NCI-H526 treated with DMSO at 0.1 percent for 48 hours (cell line): ENCODE measurements around the gene DDAH1.
"Not testable (repeated sequence)": the region's sequence is repeated elsewhere in the genome, so short reads cannot be mapped to it uniquely, and the experiment has no call there.

Experiments
- DNase-seq: peaks from one replicate; lab custom pipeline; 2025; lab: John Stamatoyannopoulos, UW

The DDAH1 gene

DNA sequence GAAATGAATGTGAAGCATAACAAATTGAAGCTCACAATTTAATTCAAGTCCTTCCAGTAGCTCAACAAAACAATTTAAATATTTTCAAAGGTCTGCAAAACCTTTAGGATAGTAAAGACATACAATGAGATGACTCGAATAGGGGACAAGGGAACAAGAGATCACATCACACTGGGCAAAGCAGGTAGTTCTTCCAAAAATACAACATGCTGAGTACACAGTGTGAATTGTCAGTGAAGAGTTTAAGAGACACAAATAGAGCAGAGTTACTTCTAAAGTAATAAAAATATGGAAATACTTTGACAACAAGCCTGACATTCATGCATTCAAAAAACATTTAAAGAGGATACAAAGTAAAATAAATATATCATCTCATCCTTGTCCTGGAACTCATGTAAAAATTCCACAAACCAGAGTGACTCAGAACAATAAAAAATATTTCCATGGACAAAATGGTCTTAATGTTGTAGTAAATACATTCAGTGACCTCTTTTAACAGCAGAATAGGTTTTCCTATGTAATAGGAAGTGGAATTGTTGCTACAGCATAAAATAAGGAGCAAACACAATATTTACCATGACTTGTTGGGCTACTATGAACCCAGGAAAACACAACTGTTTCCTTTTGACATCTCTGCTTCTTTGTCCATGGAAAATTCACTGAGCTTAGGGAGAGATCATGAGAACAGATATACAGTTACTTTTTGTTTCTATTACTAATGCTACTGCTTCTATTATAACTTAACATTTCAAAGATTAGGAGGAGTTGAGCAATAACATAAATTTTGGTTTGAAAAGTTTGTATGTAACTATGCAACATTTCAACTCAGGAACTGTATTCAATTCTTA, 104.9 kb downstream of the DDAH1 start:
- DNase-seq: no peak

DNA sequence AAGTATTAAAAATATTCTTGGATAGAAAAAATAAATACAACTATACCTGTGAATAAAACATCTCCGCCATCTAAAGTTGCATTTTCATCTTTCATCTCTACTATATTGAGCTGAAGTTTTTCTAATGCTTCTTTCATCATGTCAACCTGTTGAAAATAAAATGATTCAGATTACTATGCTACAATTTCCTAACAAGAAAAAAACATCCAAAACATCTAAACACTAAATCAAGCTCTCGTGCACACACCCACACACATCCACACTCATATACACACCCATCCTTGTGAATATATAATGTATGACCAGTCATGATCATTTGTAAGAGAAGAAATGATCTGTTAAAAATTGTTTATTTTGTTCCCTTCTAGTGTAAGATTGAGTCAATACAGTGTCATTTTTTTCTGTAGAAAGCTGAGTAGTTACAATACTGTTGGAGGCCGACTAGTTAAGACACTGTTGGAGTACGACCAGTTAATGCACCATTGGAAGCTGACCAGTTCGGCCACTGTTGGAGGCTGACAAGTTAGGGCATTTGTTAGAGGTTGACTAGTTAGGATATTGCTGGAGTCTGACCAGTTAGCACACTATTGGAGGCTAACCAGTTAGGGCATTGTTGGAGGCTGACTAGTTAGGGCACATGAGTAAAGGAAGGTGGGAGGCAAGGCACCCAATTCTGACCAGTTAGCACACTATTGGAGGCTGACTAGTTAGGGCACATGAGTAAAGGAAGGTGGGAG, 106.1 kb downstream of the DDAH1 start:
- no peak for DNase-seq

- DNase-seq: no peak
These were observed 107.1 kb downstream of the DDAH1 start for GRCh38 chr1:85357817-85358216.

DNA sequence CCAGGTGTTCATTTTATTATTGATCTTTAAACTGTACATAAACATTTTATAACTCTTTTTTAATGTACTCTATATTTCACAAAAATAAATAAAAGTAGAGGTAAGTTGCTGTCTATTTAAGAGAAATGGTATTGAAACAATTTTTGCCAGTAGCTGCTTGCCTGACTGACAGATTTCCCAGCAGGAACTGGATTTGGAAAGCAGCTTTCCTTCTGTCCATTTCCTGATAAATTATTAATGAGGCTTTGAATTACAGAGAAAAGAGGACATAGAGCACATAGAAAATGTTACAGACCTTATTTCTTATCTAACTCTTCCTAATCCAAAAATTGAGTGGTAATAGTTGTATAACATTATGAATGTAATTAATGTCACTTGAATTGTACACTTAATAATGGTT, 108.8 kb downstream of the DDAH1 start:
- no peak for DNase-seq

DNA sequence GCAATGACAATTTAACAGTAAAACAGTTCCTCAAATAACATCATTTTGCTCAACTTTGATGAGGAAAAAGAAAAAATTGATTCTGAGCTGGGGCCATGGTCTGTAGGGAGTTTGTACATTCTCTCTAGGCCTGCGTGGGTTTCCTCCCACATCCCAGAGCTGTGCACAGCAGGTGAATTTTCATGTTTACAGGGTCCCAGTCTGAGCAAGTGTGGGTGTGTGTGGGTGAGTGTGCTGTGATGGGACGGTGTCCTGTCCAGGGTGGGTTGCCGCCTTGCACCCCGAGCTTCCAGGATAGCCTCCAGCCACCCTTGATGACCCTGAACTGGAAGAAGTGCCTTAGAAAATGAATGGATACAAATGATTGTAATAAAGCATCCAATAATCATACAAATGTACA, 112.9 kb downstream of the DDAH1 start:
- DNase-seq: no peak

DNA sequence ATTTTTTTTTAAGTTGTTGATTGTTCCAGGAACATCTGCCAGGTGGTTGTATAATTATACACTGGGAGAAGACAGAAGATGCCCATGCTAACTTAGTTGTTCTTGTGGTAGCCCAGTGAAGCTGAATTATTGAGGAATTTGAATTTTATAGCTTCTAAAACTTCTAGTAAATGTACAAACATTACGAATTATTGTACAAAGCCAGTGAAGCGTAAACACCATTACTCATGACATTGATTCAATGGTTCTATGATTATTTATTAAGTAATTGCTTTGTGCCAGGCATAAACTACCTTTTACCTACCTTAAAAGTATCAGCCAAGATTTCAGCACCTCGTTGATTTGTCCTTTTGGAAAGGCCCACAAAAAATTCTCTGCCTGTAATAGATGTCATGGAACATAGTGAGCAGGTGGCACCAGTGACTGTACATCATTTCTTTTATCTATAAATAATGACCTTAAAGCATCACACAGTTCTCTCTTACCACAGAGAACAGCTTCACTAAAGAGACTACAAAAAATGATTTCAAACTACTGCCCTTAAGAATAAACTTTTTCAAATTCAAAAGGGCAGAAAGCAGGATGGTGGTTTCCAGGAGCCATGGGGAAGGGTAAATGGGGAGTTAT, 113.6 kb downstream of the DDAH1 start:
- DNase-seq: no peak

GRCh38 chr1:85349224-85349623, 115.7 kb downstream of the DDAH1 start:
- no peak for DNase-seq

GRCh38 chr1:85347908-85348307, 117.1 kb downstream of the DDAH1 start:
- no peak for DNase-seq

DNA sequence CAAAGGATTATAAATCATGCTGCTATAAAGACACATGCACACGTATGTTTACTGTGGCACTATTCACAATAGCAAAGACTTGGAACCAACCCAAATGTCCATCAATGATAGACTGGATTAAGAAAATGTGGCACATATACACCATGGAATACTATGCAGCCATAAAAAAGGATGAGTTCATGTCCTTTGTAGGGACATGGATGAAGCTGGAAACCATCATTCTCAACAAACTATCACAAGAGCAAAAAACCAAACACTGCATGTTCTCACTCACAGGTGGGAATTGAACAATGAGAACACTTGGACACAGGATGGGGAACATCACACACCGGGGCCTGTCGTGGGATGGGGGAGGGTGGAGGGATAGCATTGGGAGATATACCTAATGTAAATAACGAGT, 117.7 kb downstream of the DDAH1 start:
- not testable (repeated sequence) for DNase-seq

DNA sequence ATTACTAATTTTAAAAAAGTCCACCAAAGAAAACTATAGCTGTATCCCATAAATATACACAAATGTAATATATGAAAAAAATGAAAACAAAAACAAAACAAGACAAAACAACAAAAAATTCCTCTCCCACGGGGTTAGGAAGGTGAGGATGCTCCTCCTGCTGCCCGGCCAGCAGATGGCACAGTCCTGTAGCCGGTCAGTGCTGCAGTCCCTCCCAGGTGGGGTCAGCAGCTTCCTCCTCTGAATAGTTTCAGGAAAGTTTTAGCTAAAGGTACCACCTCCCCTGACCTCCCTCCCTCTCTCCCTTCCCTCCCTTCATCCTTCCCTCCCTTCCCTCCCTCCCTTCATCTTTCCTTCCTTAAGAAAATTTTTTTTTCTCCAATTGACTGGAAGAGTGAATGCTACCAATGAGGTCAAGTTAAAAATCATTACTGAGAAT, 120.7 kb downstream of the DDAH1 start:
- no peak for DNase-seq

GRCh38 chr1:85343612-85344255, 121.2 kb downstream of the DDAH1 start:
- no peak for DNase-seq

DNA sequence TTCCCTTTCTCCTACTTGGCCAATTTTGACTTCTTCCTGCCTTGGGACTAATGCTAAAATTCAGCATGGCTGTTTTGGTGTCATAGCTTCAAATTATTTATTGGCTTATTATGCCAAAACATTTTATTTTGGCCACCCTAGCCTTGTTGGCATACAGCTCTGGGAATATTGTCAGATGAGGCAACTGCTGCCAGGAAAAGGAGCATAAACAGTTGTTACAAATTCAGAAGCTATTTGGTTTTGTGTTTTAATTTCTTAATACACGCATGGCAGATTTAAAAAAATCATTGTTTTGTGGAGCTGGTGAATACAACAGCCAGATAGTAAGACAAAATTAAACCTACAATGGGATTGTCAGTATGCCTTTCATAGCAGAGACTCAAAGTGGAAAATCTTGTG, 121.7 kb downstream of the DDAH1 start:
- no peak for DNase-seq

- DNase-seq: no peak
These were observed 122.8 kb downstream of the DDAH1 start for GRCh38 chr1:85342207-85342606.

GRCh38 chr1:85340427-85340826, 124.5 kb downstream of the DDAH1 start:
- DNase-seq: no peak

DNA sequence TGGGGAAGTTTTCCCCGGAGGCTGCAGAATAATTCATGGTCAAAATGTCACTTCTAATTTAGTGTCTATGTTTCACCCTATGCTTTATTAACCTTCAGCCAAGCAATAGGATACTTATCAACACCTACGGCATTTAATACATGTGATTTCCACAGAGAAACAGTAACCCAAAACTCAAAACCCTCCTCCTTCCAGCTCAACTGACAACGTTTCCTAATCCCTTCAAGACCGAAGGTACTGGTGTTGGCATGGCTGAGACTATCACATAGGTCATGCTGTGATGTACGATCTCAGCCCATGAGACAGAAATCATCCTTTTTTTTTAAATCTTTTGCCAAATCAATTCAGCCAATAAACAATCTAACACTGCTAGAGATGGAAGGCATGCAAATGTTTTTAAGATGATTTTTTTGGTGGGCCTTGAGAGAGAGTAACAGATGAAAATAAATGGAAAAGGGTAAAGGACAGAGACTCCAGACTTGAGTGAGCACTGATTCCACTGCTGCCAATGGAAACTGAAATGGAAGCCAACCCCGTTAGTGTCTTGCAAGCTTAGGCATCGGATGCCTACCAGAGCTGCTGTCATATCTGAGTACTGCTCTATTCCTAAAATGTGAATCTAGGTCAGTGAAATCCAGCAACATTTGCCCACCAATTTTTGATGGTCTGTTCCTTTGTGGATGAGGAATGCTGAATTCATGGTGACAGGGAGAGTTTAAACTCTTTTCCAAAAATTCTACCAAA, 125.1 kb downstream of the DDAH1 start:
- no peak for DNase-seq

GRCh38 chr1:85339089-85339488, 125.9 kb downstream of the DDAH1 start:
- no peak for DNase-seq

GRCh38 chr1:85334962-85335361, 130.0 kb downstream of the DDAH1 start:
- no peak for DNase-seq

GRCh38 chr1:85333186-85333585, 131.8 kb downstream of the DDAH1 start:
- no peak for DNase-seq

GRCh38 chr1:85332575-85332974, 132.4 kb downstream of the DDAH1 start:
- no peak for DNase-seq

GRCh38 chr1:85330711-85331290, 134.2 kb downstream of the DDAH1 start:
- DNase-seq: no peak

- DNase-seq: no peak
These were observed 134.7 kb downstream of the DDAH1 start for GRCh38 chr1:85330214-85330631.
